Measurements from ENCODE around the gene CENPT. TPM values are rescaled to one million over a fixed set of nuclear protein-coding genes. Genes with fewer than 3 reads are reported as not detected.

Gene CENPT
- total RNA-seq, 4 donors from 2014 or later: 140 to 311 (median 201) TPM

- TF ChIP-seq EP300 (IDR thresholded peaks at IDR 0.05) (no peak), CTCF (IDR thresholded peaks at IDR 0.05) (no peak), POLR2AphosphoS5 (IDR thresholded peaks at IDR 0.05) (no peak), POLR2A (IDR thresholded peaks at IDR 0.05) (no peak)
- Histone ChIP-seq H3K27ac (peak overlapping the region; percentile 85), H3K36me3 (peaks cover 29% of the 10 kb centered on the region), H3K4me1 (peaks cover 49% of the 10 kb centered on the region), H3K4me3 (no peak overlapping the region), H3K27me3 (no peaks in the 10 kb centered on the region), H3K9me3 (no peaks in the 10 kb centered on the region)
- WGBS: 66% methylated on average over 11 of the region's 11 CpGs
- peak in 1 of 2 donors; percentile 82 for DNase-seq (ENCODE audit: low spot score in 2 of 2)
These were observed 15.4 kb upstream of the CENPT start for GRCh38 chr16:67862623-67863583.

GRCh38 chr16:67861877-67862276 lies 14.4 kb upstream of the CENPT start:
- WGBS: 81% methylated on average over 6 of the region's 6 CpGs
- H3K27me3 ChIP-seq: no peaks in the 10 kb centered on the region
- peaks cover 59% of the 10 kb centered on the region for H3K4me1 ChIP-seq
- H3K9me3 ChIP-seq: no peaks in the 10 kb centered on the region
- no peak for TF ChIP-seq POLR2AphosphoS5 (IDR thresholded peaks at IDR 0.05)
- no peak for TF ChIP-seq POLR2A (IDR thresholded peaks at IDR 0.05)
- no peak for TF ChIP-seq CTCF (IDR thresholded peaks at IDR 0.05)
- TF ChIP-seq EP300 (IDR thresholded peaks at IDR 0.05): no peak
- H3K36me3 ChIP-seq: peaks cover 20% of the 10 kb centered on the region
- H3K27ac ChIP-seq: peak overlapping the region; percentile 85
- H3K4me3 ChIP-seq: no peak overlapping the region
- DNase-seq (ENCODE audit: low spot score in 2 of 2): no peak

- no peak for DNase-seq (ENCODE audit: low spot score in 2 of 2)
- Histone ChIP-seq H3K27ac (peak overlapping the region; percentile 85), H3K27me3 (no peaks in the 10 kb centered on the region), H3K36me3 (peaks cover 9% of the 10 kb centered on the region), H3K9me3 (no peaks in the 10 kb centered on the region), H3K4me3 (no peak overlapping the region), H3K4me1 (peaks cover 62% of the 10 kb centered on the region)
- TF ChIP-seq EP300 (IDR thresholded peaks at IDR 0.05) (no peak), POLR2A (IDR thresholded peaks at IDR 0.05) (no peak), CTCF (IDR thresholded peaks at IDR 0.05) (no peak), POLR2AphosphoS5 (IDR thresholded peaks at IDR 0.05) (no peak)
- WGBS: 64% methylated on average over 8 of the region's 8 CpGs
These were observed 13.3 kb upstream of the CENPT start for GRCh38 chr16:67860589-67861398.

GRCh38 chr16:67858500-67858899 lies 11.0 kb upstream of the CENPT start:
- Histone ChIP-seq H3K4me1 (peaks cover 66% of the 10 kb centered on the region), H3K4me3 (no peak overlapping the region), H3K27me3 (no peaks in the 10 kb centered on the region), H3K9me3 (no peaks in the 10 kb centered on the region), H3K27ac (peak overlapping the region; percentile 97), H3K36me3 (no peaks in the 10 kb centered on the region)
- TF ChIP-seq POLR2AphosphoS5 (IDR thresholded peaks at IDR 0.05): no peak
- TF ChIP-seq EP300 (IDR thresholded peaks at IDR 0.05): no peak
- no peak for TF ChIP-seq POLR2A (IDR thresholded peaks at IDR 0.05)
- no peak for TF ChIP-seq CTCF (IDR thresholded peaks at IDR 0.05)
- DNase-seq (ENCODE audit: low spot score in 2 of 2): no peak
- WGBS: 69% methylated on average over 4 of the region's 4 CpGs
